Activated CD8-positive, alpha-beta memory T cell treated with anti-CD3 and anti-CD28 coated beads, Interleukin-2, amount 50 U/mL, for 4 hours (primary cell): ENCODE data around the gene SOWAHB.
"Not testable (repeated sequence)": the region's sequence is repeated elsewhere in the genome, so short reads cannot be mapped to it uniquely, and the experiment has no call there.

Experiments
- DNase-seq: peaks from one replicate; pipeline ENCODE4 v3.0.0-alpha.2; 2020

SOWAHB gene

DNA sequence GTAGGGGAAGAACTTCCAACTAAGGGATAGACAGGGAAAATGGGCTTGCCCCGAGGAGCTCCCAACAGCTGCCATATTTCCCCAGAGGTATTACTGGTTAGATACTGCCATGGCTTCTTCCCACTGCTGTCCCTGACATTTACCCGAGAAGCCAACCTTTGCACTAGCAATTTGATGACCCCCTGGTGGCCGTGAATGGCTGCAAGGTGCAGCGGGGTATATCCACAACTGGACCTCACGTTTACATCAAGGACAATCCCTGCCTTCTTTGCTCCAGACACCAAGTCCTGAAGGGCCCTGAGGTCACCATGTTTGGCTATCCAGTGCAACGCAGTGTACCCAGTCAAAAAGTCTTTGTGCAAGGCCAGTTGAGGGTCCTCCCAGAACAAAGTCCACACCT, 2.3 kb downstream of the SOWAHB start:
- DNase-seq, result no peak

- no peak for DNase-seq
Measured at GRCh38 chr4:76894537-76895255, 3.2 kb downstream of the SOWAHB start.

- no peak for DNase-seq
Measured at GRCh38 chr4:76892601-76893000, 5.3 kb downstream of the SOWAHB start.

- no peak for DNase-seq
Measured at GRCh38 chr4:76892001-76892400, 5.9 kb downstream of the SOWAHB start.

DNA sequence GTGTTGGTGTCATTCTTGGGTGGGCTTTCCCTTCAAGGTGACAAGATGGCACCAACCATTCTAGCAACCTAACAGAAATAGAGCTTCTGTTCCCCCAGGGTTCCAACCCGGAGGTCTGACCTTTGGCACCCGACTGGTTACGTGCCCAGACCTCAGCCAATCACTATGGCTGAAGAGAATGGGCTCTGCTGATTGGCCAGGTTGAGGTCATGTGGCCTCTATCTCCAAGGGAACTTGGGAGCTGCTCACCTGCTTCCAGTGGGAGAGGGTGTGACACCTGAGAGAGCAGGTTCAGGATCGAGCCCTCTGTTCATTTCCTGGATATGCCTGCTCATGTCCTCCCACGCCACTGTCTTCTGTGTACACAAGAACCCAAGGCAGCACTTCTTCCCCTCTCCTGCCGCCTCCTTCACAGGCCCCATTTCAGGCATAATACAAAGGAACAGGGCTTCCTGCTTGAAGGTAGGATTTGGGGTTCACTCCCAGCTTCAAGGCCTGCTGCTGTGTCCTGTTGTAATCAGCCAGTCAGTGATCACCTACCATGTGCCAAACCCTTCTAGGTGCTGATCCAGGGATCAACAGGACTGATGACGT, 11.0 kb downstream of the SOWAHB start:
- DNase-seq, result no peak

GRCh38 chr4:76886214-76886613, 11.7 kb downstream of the SOWAHB start:
- DNase-seq, result no peak

- no peak for DNase-seq
Measured at GRCh38 chr4:76883147-76883546, 14.8 kb downstream of the SOWAHB start.

DNA sequence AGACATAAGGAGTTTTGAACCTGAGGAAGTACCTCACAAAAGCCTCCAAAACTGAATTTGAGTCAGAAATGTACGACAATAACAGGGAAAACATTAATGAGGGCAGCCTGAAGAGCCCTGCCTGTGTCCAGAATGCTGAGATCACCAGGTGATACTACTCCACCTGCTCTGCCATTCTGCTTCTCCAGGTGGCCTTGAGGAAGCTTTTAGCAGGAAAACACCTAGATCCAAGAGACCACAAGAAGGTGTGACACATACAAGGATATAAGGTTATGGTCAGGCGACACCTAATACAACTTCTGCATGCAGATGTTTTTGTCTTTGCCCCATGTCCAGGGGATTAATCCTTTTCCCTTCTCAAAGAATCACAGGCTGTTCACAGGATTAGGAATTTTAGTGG, 15.3 kb downstream of the SOWAHB start:
- no peak for DNase-seq

- DNase-seq, result no peak
Measured at GRCh38 chr4:76881375-76881774, 16.6 kb downstream of the SOWAHB start.

DNA sequence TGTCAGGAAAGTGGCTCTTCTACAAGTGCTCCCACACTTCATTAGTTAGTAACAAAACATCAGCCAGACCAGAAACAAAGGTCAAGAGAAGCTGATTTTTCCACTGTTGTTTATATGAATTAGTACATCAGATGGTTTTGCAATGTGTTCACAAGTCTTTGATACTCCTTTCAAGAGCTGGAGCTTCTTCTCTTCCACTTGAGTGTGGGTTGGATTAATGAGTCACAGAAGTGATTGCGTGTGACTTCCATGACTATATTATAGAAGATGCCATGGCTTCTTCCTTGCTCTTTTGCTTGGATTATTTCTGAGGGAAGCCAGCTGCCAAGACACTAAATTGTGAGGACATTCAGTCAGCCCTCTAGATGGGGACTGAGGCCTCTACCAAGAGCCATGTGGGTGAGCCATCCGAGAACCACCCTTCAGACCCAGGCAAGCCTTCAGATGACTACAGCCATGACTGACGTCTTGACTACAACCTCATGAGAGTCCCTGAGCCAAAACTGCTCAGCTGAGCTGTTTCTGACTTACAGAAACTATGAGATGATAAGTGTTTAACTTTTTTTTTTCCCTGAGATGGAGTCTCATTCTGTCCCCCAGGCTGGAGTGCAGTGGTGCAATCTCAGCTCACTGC, 18.1 kb downstream of the SOWAHB start:
- no peak for DNase-seq

DNA sequence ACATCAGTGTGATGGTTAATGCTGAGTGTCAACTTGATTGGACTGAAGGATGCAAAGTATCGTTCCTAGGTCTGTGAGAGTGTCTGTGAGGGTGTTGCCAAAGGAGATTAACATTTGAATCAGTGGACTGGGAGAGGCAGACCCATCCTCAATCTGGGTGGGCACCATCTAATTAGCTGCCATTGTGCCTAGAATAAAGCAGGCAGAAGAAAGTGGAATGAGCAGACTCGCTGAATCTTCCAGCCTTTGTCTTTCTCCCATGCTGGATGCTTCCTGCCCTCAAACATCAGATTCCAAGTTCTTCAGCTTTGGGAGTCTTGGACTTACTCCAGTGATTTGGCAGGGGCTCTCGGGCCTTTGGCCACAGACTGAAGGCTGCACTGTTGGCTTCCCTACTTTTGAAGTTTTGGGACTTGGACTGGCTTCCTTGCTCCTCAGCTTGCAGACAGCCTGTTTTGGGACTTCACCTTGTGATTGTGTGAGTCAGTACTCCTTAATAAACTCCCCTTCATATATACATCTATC, 19.2 kb downstream of the SOWAHB start:
- not testable (repeated sequence) for DNase-seq

DNA sequence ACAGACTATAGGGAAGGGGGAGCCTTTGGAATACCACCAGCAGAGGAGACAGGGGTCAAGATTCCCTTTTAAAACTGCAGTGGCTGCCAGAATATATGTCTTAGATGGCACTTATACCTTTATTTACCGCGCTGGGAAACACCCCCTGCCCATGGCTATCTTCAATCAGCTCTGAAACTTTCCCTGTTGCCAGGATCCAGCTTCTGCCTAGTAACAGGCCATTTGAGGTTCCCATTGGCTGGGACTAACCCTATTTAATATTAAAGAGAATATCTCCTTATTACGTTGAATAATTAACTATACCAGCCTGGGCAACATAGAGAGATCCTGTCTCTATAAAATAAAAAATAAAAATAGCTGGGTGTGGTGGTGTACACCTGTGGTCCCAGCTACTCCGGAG, 23.8 kb downstream of the SOWAHB start:
- no peak for DNase-seq

GRCh38 chr4:76873495-76873894, 24.4 kb downstream of the SOWAHB start:
- DNase-seq, result no peak

DNA sequence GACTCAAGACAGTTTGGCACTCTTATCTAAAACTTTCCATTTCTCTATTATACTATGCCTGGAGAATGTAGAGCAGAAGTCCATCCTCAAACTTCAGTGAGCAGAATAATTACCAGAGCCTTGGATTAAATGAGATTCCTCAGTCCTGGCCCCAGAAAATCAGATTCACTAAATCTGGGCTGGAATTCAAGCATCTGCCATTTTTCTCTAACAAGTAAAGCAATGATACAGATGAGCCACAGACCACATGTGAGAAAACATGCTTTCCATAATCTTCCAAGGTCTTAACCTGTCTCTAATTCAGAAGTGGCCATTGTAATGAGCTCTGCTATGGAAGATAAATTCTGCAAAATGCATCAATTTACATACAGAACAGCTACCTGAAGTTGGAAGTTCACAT, 25.4 kb downstream of the SOWAHB start:
- DNase-seq, result no peak

DNA sequence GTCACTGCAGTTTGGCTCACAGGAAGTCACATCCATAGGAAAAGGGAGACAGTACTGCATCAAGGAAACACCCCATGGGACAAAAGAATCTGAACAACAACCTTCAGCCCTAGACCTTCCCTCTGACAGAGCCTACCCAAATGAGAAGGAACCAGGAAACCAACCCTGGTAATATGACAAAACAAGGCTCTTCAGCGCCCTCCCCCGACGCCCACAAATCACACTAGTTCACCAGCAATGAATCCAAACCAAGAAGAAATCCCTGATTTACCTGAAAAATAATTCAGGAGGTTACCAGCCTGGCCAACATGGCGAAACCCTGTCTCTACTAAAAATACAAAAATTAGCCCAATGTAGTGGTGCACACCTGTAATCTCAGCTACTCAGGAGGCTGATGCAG, 29.2 kb downstream of the SOWAHB start:
- not testable (repeated sequence) for DNase-seq

- no peak for DNase-seq
Measured at GRCh38 chr4:76867880-76868655, 29.9 kb downstream of the SOWAHB start.

DNA sequence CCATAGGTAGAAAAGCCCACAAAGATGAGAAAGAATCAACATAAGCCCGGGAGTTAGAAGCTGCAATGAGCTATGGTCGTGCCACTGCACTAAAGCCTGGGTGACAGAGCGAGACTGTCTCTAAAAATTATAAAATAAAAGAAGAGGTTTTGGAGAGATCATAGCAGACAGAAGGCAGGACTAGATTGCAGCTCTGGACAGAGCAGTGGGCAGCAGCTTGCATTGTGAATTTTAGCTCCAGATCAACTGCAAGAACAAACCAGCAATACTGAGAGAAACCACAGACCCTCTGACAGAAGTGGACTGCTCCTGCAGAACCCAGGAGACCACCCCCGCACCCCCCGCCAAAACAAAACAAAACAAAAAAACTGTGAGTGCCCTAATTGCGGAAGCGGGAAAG, 30.6 kb downstream of the SOWAHB start:
- no peak for DNase-seq

- DNase-seq, result no peak
Measured at GRCh38 chr4:76866641-76867040, 31.3 kb downstream of the SOWAHB start.

- no peak for DNase-seq
Measured at GRCh38 chr4:76858319-76858718, 39.6 kb downstream of the SOWAHB start.

DNA sequence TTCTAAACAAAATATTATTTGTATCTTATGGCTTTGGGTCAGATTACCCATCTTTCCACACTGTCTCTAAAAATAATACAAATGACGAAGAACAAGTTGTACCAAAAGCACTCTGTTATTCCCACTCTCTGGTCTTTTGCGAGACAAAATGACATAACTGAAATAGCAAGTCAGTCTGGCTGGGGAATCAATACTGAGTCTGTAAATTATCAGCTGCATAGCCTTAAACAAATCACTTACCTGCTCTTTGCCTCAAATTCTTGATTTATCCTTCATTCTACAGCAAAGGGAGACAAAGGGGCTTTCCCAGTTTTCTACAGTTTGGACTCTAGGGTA, 40.9 kb downstream of the SOWAHB start:
- no peak for DNase-seq

- DNase-seq, result no peak
Measured at GRCh38 chr4:76856243-76857073, 41.5 kb downstream of the SOWAHB start.

DNA sequence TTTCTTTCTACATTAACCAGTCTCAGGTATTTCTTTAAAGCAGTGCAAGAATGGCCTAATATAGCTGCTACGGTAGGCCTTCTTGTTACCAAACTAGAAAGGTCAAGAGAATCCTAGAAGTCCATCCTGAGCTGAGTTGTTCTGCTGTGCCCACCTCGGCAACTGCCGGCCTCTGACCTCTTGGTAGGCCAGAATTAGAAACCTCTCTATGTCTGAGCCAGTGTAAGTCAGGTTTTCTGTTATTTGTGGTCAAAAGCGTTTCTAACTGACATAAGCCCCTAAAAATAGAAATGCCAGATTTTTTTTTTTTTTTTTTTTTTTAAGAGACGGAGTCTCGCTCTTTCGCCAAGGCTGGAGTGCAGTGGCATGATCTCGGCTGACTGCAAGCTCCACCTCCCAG, 43.1 kb downstream of the SOWAHB start:
- no peak for DNase-seq

- DNase-seq, result no peak
Measured at GRCh38 chr4:76851375-76851774, 46.6 kb downstream of the SOWAHB start.
